Neuronal stem cell (in vitro differentiated cells): ENCODE results near the gene DAPK2.

Experiments used
- DNase-seq: peaks from one replicate; pipeline ENCODE4 v3.0.0-alpha.2; 2013; ENCODE audit warnings: low spot score
- H2AFZ ChIP-seq: one replicate; pipeline ENCODE4 v1.6.1; 2013; ENCODE audit warnings: mild to moderate bottlenecking, low read length, inconsistent platforms
- H2AK5ac ChIP-seq: 2 replicates; pipeline ENCODE4 v1.6.1; 2013; ENCODE audit warnings: low read depth, mild to moderate bottlenecking, inconsistent platforms, low read length, moderate library complexity, mixed read lengths
- H2BK120ac ChIP-seq: 2 replicates; pipeline ENCODE4 v1.6.1; 2013; ENCODE audit warnings: low read depth, mild to moderate bottlenecking, inconsistent platforms, low read length, moderate library complexity, mixed read lengths
- H2BK12ac ChIP-seq: one replicate; pipeline ENCODE4 v1.6.1; 2013; ENCODE audit warnings: low read length, inconsistent platforms
- H2BK15ac ChIP-seq: 2 replicates; pipeline ENCODE4 v1.6.1; 2013; ENCODE audit warnings: mild to moderate bottlenecking, low read length, inconsistent platforms, mixed read lengths
- H2BK5ac ChIP-seq: one replicate; pipeline ENCODE4 v1.6.1; 2013; ENCODE audit warnings: inconsistent platforms, mild to moderate bottlenecking, low read length, moderate library complexity
- H3K14ac ChIP-seq: one replicate; pipeline ENCODE4 v1.6.1; 2013; ENCODE audit warnings: low read length, inconsistent platforms
- H3K18ac ChIP-seq: 2 replicates; pipeline ENCODE4 v1.6.1; 2013; ENCODE audit warnings: low read length, inconsistent platforms
- H3K23ac ChIP-seq: 2 replicates; pipeline ENCODE4 v1.6.1; 2013; ENCODE audit warnings: low read depth, mild to moderate bottlenecking, mixed read lengths, low read length, inconsistent platforms; ENCODE audit not compliant: poor library complexity
- H3K27ac ChIP-seq: replicated peaks from 3 replicates; pipeline ENCODE4 v1.5.1; 2013; ENCODE audit warnings: low read length, inconsistent platforms
- H3K27me3 ChIP-seq, 3 experiments: 2 replicates each; pipeline ENCODE4 v1.6.1; 2013; ENCODE audit warnings: low read length in 3 of 3, mild to moderate bottlenecking in 2 of 3, inconsistent platforms in 1 of 3, low read depth in 1 of 3, mixed read lengths in 1 of 3, moderate library complexity in 1 of 3; ENCODE audit not compliant: control insufficient read depth in 3 of 3, insufficient read depth in 3 of 3
- H3K36me3 ChIP-seq, 2 donors: replicated peaks in 1 of 2; 2 replicates each; pipeline ENCODE4 v1.6.1; 2013; ENCODE audit warnings: low read length in 2 of 2; ENCODE audit not compliant: control insufficient read depth in 2 of 2, insufficient read depth in 2 of 2
- H3K4ac ChIP-seq: 2 replicates; pipeline ENCODE4 v1.6.1; 2013; ENCODE audit warnings: inconsistent platforms, mild to moderate bottlenecking, low read length, moderate library complexity
- H3K4me1 ChIP-seq, 2 donors: 1 replicate in 1 of 2; 2 replicates in 1 of 2; pipeline ENCODE4 v1.6.1; 2013; ENCODE audit warnings: low read length in 2 of 2, low read depth in 1 of 2; ENCODE audit not compliant: control insufficient read depth in 2 of 2, insufficient read depth in 1 of 2
- H3K4me2 ChIP-seq: one replicate; pipeline ENCODE4 v1.6.1; 2013; ENCODE audit warnings: mild to moderate bottlenecking, low read length, inconsistent platforms; ENCODE audit not compliant: insufficient read depth, poor library complexity, severe bottlenecking
- H3K4me3 ChIP-seq, 2 donors: 2 replicates each; pipeline ENCODE4 v1.5.1; 2013; ENCODE audit warnings: low read length in 2 of 2, mild to moderate bottlenecking in 2 of 2, inconsistent platforms in 1 of 2, moderate library complexity in 1 of 2
- H3K79me1 ChIP-seq: one replicate; pipeline ENCODE4 v1.6.1; 2013; ENCODE audit warnings: low read depth, mild to moderate bottlenecking, inconsistent platforms, low read length, moderate library complexity
- H3K9ac ChIP-seq: one replicate; pipeline ENCODE4 v1.6.1; 2013; ENCODE audit warnings: mild to moderate bottlenecking, low read depth, low read length, inconsistent platforms; ENCODE audit not compliant: poor library complexity
- H3K9me3 ChIP-seq, 2 donors: replicated peaks in 1 of 2; 2 replicates each; pipeline versions ENCODE3 to v1.6.1; 2013; ENCODE audit warnings: low read length in 2 of 2, mild to moderate bottlenecking in 2 of 2, inconsistent platforms in 1 of 2, low read depth in 1 of 2, mixed read lengths in 1 of 2, moderate library complexity in 1 of 2; ENCODE audit not compliant: control insufficient read depth in 2 of 2, insufficient read depth in 1 of 2
- H4K8ac ChIP-seq: one replicate; pipeline ENCODE4 v1.6.1; 2013; ENCODE audit warnings: low read depth, mild to moderate bottlenecking, inconsistent platforms, low read length, moderate library complexity
- H4K91ac ChIP-seq: one replicate; pipeline ENCODE4 v1.6.1; 2013; ENCODE audit warnings: low read length, low read depth, mild to moderate bottlenecking, inconsistent platforms; ENCODE audit not compliant: poor library complexity
- WGBS, 2 donors: extraction: QIAGEN DNeasy Blood & Tissue Kit; methylation state at CpG; one replicate each; pipeline ENCODE4 v1.1.7; 2013; ENCODE audit warnings: missing lambda C conversion rate in 2 of 2, mixed read lengths in 1 of 2; ENCODE audit not compliant: insufficient read length in 2 of 2, insufficient replicate concordance in 1 of 2; ENCODE audit errors: extremely low coverage in 2 of 2; 5-methylcytosine and 5-hydroxymethylcytosine counted together

The DAPK2 gene

DNA sequence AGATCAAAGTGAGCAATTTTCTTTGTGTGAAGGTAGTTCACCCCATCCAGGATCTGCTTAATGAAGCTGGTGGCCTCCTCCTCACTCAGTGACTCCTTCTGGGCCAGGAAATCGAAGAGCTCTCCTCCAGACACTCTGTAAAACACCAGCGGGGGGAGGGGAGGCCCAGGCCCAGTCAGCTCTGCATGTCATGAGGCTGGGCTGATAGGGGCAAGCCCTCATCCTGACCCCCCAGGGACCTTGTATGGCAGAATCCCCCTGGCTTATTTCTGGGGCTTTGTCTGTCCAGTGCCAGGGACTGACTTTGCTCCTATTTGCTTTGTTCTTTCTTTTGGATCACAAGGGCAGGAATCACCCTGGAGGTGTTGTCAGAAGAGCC, 74.9 kb downstream of the DAPK2 start:
- Histone ChIP-seq H2AK5ac (no peak overlapping the region), H4K91ac (no peak overlapping the region), H3K4me3 (no peak overlapping the region), H3K9me3 (peaks cover 0 to 2% of the 10 kb centered on the region in 2 donors), H2AFZ (peak overlapping the region; percentile 18), H3K9ac (no peak overlapping the region), H3K79me1 (no peaks in the 10 kb centered on the region), H3K4me1 (peaks cover 17 to 28% of the 10 kb centered on the region in 2 donors), H3K36me3 (no peaks in the 10 kb centered on the region), H3K4ac (no peak overlapping the region), H2BK12ac (no peak overlapping the region), H2BK5ac (no peak overlapping the region), H4K8ac (no peak overlapping the region), H3K18ac (peak overlapping the region; percentile 0), H2BK15ac (no peak overlapping the region), H3K27ac (no peak overlapping the region), H2BK120ac (no peak overlapping the region), H3K23ac (no peak overlapping the region), H3K27me3 (no peaks in the 10 kb centered on the region), H3K4me2 (no peak overlapping the region), H3K14ac (no peak overlapping the region)
- DNase-seq: no peak
- no CpG with 5 or more reads among the region's 2 CpGs for WGBS, 2 donors

DNA sequence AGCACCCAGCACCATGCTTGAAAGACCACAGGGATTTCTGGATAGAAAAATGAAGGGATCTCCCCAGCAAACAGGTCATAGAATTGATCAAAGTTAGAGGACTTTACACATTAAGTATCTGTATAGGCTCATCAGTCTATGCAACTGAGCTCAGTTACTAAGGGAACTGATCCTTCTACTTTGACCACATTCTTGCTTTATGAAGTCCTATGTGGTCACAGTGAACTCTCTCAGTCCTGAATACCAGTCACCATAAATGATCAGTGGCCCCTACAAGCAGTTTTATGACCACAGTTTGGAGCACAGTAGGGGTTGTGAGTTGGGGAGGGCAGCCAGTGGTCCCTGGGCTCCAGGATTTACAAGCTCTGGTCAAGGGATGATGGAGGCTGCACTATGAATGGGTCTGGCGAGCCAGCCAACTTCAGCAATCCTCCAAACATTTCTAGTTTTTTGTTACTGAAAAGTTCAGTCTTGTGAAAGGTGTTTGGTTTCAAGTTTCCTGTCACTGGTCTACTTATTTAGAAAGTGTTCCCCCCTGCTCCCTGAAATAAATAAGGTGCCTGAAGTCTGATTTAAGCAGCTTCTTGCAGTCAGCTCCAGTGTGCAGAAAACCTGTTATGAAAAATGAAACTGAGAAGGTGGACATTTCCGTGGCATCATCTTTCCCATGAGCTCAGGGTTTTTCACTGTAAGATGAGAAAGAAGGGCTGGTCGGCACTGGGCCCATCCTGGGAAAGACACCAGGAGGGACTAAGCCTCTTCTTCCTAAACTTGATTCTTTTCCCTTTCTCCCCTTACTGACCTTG, 75.5 kb downstream of the DAPK2 start:
- no peak overlapping the region for H3K4me2 ChIP-seq
- H4K8ac ChIP-seq: no peak overlapping the region
- H3K79me1 ChIP-seq: no peaks in the 10 kb centered on the region
- no peak overlapping the region for H2AK5ac ChIP-seq
- no peak for DNase-seq
- peaks cover 17 to 28% of the 10 kb centered on the region in 2 donors for H3K4me1 ChIP-seq
- H2BK120ac ChIP-seq: no peak overlapping the region
- no peak overlapping the region for H3K18ac ChIP-seq
- WGBS, 2 donors: no CpG with 5 or more reads among the region's 3 CpGs
- H3K23ac ChIP-seq: no peak overlapping the region
- H4K91ac ChIP-seq: no peak overlapping the region
- H3K9ac ChIP-seq: no peak overlapping the region
- H3K14ac ChIP-seq: no peak overlapping the region
- peak overlapping the region; percentile 18 for H2AFZ ChIP-seq
- no peak overlapping the region for H3K4ac ChIP-seq
- no peak overlapping the region for H2BK15ac ChIP-seq
- H2BK12ac ChIP-seq: no peak overlapping the region
- H3K27me3 ChIP-seq: no peaks in the 10 kb centered on the region
- no peaks in the 10 kb centered on the region for H3K36me3 ChIP-seq
- no peak overlapping the region for H3K27ac ChIP-seq
- H2BK5ac ChIP-seq: no peak overlapping the region
- peaks cover 0 to 2% of the 10 kb centered on the region in 2 donors for H3K9me3 ChIP-seq
- H3K4me3 ChIP-seq: no peak overlapping the region

- Histone ChIP-seq H2BK15ac (no peak overlapping the region), H3K9me3 (peaks cover 2 to 4% of the 10 kb centered on the region in 2 donors), H3K27ac (no peak overlapping the region), H3K9ac (no peak overlapping the region), H2BK120ac (no peak overlapping the region), H3K36me3 (no peaks in the 10 kb centered on the region), H2BK5ac (no peak overlapping the region), H3K79me1 (no peaks in the 10 kb centered on the region), H4K8ac (no peak overlapping the region), H3K4me2 (no peak overlapping the region), H3K23ac (no peak overlapping the region), H2BK12ac (no peak overlapping the region), H3K4me1 (peaks cover 17 to 28% of the 10 kb centered on the region in 2 donors), H3K4ac (no peak overlapping the region), H3K14ac (no peak overlapping the region), H3K18ac (no peak overlapping the region), H3K27me3 (no peaks in the 10 kb centered on the region), H2AK5ac (no peak overlapping the region), H3K4me3 (no peak overlapping the region), H2AFZ (no peak overlapping the region), H4K91ac (no peak overlapping the region)
- no peak for DNase-seq
- no CpG with 5 or more reads among the region's 2 CpGs for WGBS, 2 donors
Measured at GRCh38 chr15:63969652-63970421, 76.4 kb downstream of the DAPK2 start.

DNA sequence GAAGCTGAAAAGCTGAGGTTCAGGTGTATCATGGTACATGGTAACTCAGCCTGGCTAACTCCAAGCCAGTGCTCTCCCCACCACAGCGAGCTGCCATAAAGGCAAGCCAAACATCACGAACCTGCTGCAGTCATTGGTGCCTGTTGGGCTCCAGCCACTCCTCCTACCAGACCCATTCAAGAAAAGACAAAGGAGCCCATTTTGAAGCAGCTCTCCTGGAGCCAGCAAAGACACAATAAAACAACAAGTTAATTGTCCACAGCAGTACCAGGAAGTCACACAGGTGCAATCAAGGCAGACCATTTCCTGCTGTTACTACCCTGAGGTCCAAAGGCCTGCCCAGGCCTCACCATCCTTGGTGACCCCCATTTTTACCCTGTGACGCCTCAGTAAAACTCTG, 77.6 kb downstream of the DAPK2 start:
- Histone ChIP-seq H2BK12ac (no peak overlapping the region), H2BK120ac (no peak overlapping the region), H2BK5ac (no peak overlapping the region), H3K18ac (no peak overlapping the region), H3K27me3 (no peaks in the 10 kb centered on the region), H2AFZ (no peak overlapping the region), H3K9ac (no peak overlapping the region), H3K9me3 (peaks cover 4 to 12% of the 10 kb centered on the region in 2 donors), H3K14ac (no peak overlapping the region), H3K4me1 (peaks cover 17 to 28% of the 10 kb centered on the region in 2 donors), H3K36me3 (no peaks in the 10 kb centered on the region), H3K4me3 (no peak overlapping the region), H3K23ac (no peak overlapping the region), H2AK5ac (no peak overlapping the region), H3K79me1 (no peaks in the 10 kb centered on the region), H4K8ac (no peak overlapping the region), H3K4ac (no peak overlapping the region), H3K27ac (no peak overlapping the region), H2BK15ac (no peak overlapping the region), H3K4me2 (peak overlapping the region; percentile 18), H4K91ac (no peak overlapping the region)
- WGBS, 2 donors: no CpG with 5 or more reads among the region's 3 CpGs
- DNase-seq: no peak
